Measurements from ENCODE around the gene ZMYND8.
A peak's percentile ranks its signal among the peaks of the same experiment; 100 is the strongest.

DNA sequence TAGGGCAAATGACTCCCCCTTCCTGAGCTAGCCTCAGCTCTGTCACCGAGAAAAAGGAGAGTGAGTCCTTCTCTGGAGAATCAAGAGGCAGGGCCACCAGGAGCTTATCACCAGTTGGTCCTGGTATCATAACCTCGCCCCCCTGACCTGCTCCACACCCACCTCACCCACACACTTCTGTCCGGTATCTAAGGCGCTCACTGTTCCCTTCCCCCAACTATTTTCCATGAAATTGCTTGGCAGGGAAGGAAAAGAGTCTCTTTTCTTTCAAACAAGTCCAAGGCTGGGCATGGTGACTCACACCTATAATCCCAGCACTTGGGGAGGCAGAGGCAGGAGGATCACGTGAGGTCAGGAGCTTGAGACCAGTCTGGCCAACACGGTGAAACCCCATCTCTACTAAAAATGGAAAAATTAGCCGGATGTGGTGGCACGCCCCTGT is 77.6 kb downstream of the ZMYND8 start:
- TF ChIP-seq, protein P1, sequence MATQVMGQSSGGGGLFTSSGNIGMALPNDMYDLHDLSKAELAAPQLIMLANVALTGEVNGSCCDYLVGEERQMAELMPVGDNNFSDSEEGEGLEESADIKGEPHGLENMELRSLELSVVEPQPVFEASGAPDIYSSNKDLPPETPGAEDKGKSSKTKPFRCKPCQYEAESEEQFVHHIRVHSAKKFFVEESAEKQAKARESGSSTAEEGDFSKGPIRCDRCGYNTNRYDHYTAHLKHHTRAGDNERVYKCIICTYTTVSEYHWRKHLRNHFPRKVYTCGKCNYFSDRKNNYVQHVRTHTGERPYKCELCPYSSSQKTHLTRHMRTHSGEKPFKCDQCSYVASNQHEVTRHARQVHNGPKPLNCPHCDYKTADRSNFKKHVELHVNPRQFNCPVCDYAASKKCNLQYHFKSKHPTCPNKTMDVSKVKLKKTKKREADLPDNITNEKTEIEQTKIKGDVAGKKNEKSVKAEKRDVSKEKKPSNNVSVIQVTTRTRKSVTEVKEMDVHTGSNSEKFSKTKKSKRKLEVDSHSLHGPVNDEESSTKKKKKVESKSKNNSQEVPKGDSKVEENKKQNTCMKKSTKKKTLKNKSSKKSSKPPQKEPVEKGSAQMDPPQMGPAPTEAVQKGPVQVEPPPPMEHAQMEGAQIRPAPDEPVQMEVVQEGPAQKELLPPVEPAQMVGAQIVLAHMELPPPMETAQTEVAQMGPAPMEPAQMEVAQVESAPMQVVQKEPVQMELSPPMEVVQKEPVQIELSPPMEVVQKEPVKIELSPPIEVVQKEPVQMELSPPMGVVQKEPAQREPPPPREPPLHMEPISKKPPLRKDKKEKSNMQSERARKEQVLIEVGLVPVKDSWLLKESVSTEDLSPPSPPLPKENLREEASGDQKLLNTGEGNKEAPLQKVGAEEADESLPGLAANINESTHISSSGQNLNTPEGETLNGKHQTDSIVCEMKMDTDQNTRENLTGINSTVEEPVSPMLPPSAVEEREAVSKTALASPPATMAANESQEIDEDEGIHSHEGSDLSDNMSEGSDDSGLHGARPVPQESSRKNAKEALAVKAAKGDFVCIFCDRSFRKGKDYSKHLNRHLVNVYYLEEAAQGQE (IDR thresholded peaks at IDR 0.05; ENCODE audit: low read depth), result no peak
- TF ChIP-seq, protein P2, sequence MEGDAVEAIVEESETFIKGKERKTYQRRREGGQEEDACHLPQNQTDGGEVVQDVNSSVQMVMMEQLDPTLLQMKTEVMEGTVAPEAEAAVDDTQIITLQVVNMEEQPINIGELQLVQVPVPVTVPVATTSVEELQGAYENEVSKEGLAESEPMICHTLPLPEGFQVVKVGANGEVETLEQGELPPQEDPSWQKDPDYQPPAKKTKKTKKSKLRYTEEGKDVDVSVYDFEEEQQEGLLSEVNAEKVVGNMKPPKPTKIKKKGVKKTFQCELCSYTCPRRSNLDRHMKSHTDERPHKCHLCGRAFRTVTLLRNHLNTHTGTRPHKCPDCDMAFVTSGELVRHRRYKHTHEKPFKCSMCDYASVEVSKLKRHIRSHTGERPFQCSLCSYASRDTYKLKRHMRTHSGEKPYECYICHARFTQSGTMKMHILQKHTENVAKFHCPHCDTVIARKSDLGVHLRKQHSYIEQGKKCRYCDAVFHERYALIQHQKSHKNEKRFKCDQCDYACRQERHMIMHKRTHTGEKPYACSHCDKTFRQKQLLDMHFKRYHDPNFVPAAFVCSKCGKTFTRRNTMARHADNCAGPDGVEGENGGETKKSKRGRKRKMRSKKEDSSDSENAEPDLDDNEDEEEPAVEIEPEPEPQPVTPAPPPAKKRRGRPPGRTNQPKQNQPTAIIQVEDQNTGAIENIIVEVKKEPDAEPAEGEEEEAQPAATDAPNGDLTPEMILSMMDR (IDR thresholded peaks at IDR 0.05 in 2 of 3, conservative IDR thresholded peaks at IDR 0.05 in 1 of 3; ENCODE audit: borderline replicate concordance in 1 of 3, insufficient read depth in 1 of 3, low read depth in 2 of 3, low read length in 2 of 3), result no peak
- TF ChIP-seq, protein P3, sequence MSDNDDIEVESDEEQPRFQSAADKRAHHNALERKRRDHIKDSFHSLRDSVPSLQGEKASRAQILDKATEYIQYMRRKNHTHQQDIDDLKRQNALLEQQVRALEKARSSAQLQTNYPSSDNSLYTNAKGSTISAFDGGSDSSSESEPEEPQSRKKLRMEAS (IDR thresholded peaks at IDR 0.05), result peak; percentile 50
- TF ChIP-seq ELF1 (IDR thresholded peaks at IDR 0.05; ENCODE audit: borderline replicate concordance, low read depth) (no peak), CEBPB (IDR thresholded peaks at IDR 0.05; ENCODE audit: low read depth) (no peak)

Measured in HCT116 (cell line).